Endothelial cell of umbilical vein (primary cell): Measurements from ENCODE around the gene EDEM1. TPM values are rescaled to one million over a fixed set of nuclear protein-coding genes. Genes with fewer than 3 reads are reported as not detected.
"Not testable (repeated sequence)": the region's sequence is repeated elsewhere in the genome, so short reads cannot be mapped to it uniquely, and the experiment has no call there.

ENCODE experiments used
- BruUV-seq: library from RNA; stranded (reverse); fragments of 400-500 nt; replicated peaks from 2 replicates; lab custom pipeline; 2021; lab: Mats Ljungman, UMichigan
- CTCF ChIA-PET: fragments of 300-600, 350-600 bp; sonication (Branson Sonifier 250); formaldehyde crosslinking; loops from one replicate; lab custom pipeline; 2021; ENCODE audit warnings: antibody characterized with exemption, inconsistent platforms; lab: Charles Lee
- POLR2A ChIA-PET: fragments of 300-600, 350-600 bp; sonication (Branson Sonifier 250); formaldehyde crosslinking; loops from one replicate; lab custom pipeline; 2021; ENCODE audit warnings: antibody characterized with exemption, inconsistent platforms; lab: Charles Lee
- DNase-seq: peaks from one replicate; pipeline ENCODE4 v3.0.0-alpha.2; 2011; ENCODE audit warnings: low read depth, low spot score
- FAIRE-seq: peaks from 2 replicates; lab custom pipeline; 2011; peaks lifted over from hg19 to GRCh38; lab: Jason Lieb, UNC
- H2AFZ ChIP-seq: 2 replicates; pipeline ENCODE4 v1.6.0; 2012; ENCODE audit warnings: low read depth, low read length, control low read depth, inconsistent platforms
- H3K27ac ChIP-seq: 2 replicates; pipeline ENCODE4 v1.5.1; 2011; ENCODE audit warnings: low read depth, mild to moderate bottlenecking, control low read depth, low read length, moderate library complexity; ENCODE audit not compliant: insufficient read depth
- H3K27me3 ChIP-seq, 2 experiments: 2 replicates each; pipeline versions ENCODE4 v1.6.0 to v1.6.1; 2011; ENCODE audit warnings: low read length in 2 of 2, mixed read lengths in 1 of 2; ENCODE audit not compliant: control insufficient read depth in 2 of 2, insufficient read depth in 2 of 2
- H3K36me3 ChIP-seq, 2 experiments: 2 replicates in 1 of 2; 3 replicates in 1 of 2; pipeline ENCODE4 v1.5.1; 2011; ENCODE audit warnings: low read length in 2 of 2, mild to moderate bottlenecking in 1 of 2, moderate library complexity in 1 of 2; ENCODE audit not compliant: control insufficient read depth in 2 of 2, insufficient read depth in 2 of 2; ENCODE audit errors: extremely low read depth in 1 of 2
- H3K4me1 ChIP-seq: 3 replicates; pipeline ENCODE4 v1.5.1; 2011; ENCODE audit warnings: mild to moderate bottlenecking, low read length; ENCODE audit not compliant: control insufficient read depth, insufficient read depth; ENCODE audit errors: extremely low read depth
- H3K4me2 ChIP-seq: 2 replicates; pipeline ENCODE4 v1.6.1; 2011; ENCODE audit warnings: low read length, control low read depth, mixed read lengths; ENCODE audit not compliant: insufficient read depth
- H3K4me3 ChIP-seq, 3 experiments: fragments of 200-600 bp in 1 of 3; sonication (generic), shearing (Covaris generic) in 1 of 3; replicated peaks in 1 of 3; 2 replicates each; pipeline ENCODE4 v1.5.1; 2011 to 2016; ENCODE audit warnings: control low read depth in 3 of 3, low read length in 3 of 3, mild to moderate bottlenecking in 2 of 3, inconsistent platforms in 1 of 3, low read depth in 1 of 3, moderate library complexity in 1 of 3; ENCODE audit not compliant: insufficient read depth in 1 of 3
- H3K79me2 ChIP-seq: 2 replicates; pipeline ENCODE4 v1.6.0; 2012; ENCODE audit warnings: low read length, inconsistent platforms; ENCODE audit not compliant: control insufficient read depth, insufficient read depth
- H3K9ac ChIP-seq: replicated peaks from 2 replicates; pipeline ENCODE3; 2011; ENCODE audit warnings: low read length, control low read depth; ENCODE audit not compliant: insufficient read depth; ENCODE audit errors: extremely low read depth
- H3K9me1 ChIP-seq: replicated peaks from 3 replicates; pipeline ENCODE4 v1.6.0; 2011; ENCODE audit warnings: mild to moderate bottlenecking, low read length; ENCODE audit not compliant: control insufficient read depth, insufficient read depth; ENCODE audit errors: extremely low read depth
- H3K9me3 ChIP-seq: replicated peaks from 2 replicates; pipeline ENCODE4 v1.5.1; 2012; ENCODE audit warnings: low read length, inconsistent platforms; ENCODE audit not compliant: control insufficient read depth, insufficient read depth
- H4K20me1 ChIP-seq: replicated peaks from 2 replicates; pipeline ENCODE3; 2011; ENCODE audit warnings: mild to moderate bottlenecking, low read length; ENCODE audit not compliant: control insufficient read depth, insufficient read depth; ENCODE audit errors: extremely low read depth
- EZH2 ChIP-seq: IDR thresholded peaks from 2 replicates; pipeline ENCODE4 v1.6.1; 2012; ENCODE audit warnings: borderline replicate concordance, low read depth, mild to moderate bottlenecking, moderate library complexity, low read length, inconsistent platforms; ENCODE audit not compliant: severe bottlenecking
- FOS ChIP-seq: IDR thresholded peaks from 2 replicates; pipeline ENCODE4 v1.6.1; 2011; ENCODE audit warnings: mild to moderate bottlenecking, low read length, moderate library complexity, borderline replicate concordance; ENCODE audit not compliant: insufficient read depth
- GATA2 ChIP-seq: IDR thresholded peaks from 2 replicates; pipeline ENCODE4 v1.7.0; 2011; ENCODE audit warnings: low read depth, mild to moderate bottlenecking, moderate library complexity, mixed read lengths, low read length; ENCODE audit not compliant: insufficient read length, insufficient read depth
- JUN ChIP-seq: IDR thresholded peaks from 2 replicates; pipeline ENCODE4 v1.6.1; 2011; ENCODE audit warnings: borderline replicate concordance, low read depth; ENCODE audit not compliant: insufficient read length, insufficient read depth
- POLR2A ChIP-seq: IDR thresholded peaks from 2 replicates; pipeline ENCODE4 v1.6.1; 2012; ENCODE audit warnings: low read depth, mild to moderate bottlenecking, control low read depth, low read length
- POLR2AphosphoS5 ChIP-seq: IDR thresholded peaks from 2 replicates; pipeline ENCODE4 v1.6.1; 2012; ENCODE audit warnings: low read depth, mild to moderate bottlenecking, control low read depth, low read length, moderate library complexity; ENCODE audit not compliant: insufficient read depth
- dilution Hi-C: fragments of 300-500 bp; cut with MboI; formaldehyde crosslinking; loops from one replicate; pipeline ENCODE4 v1.15.0; 2019; ENCODE audit warnings: low sequenced_read_pairs; ENCODE audit not compliant: extremely low pct_ligation_motif_present
- intact Hi-C: fragments of 100-400 bp; cut with micrococcal nuclease; formaldehyde crosslinking; loops from one replicate; pipeline ENCODE4 v1.10.0; 2022
- polyA plus RNA-seq, 4 experiments: library from polyadenylated mRNA; depleted of rRNA in 3 of 4; stranded (reverse) in 3 of 4; unstranded in 1 of 4; fragments of >200 nt; gene quantifications; 2 replicates each; pipeline versions ENCODE4 v1.2.1 to v1.2.3, GENCODE V29; 2011 to 2012; ENCODE audit warnings: missing spikeins in 1 of 4
- total RNA-seq: library from RNA; stranded (reverse); gene quantifications from 2 replicates; pipeline ENCODE4 v1.2.3, GENCODE V29; 2021

EDEM1 gene
- total and polyA plus RNA-seq, 2 donors (not counting 3 experiments of a cell fraction or from before 2014, with no cell fraction given): 19.4 to 61.1 TPM

- FAIRE-seq, CTCF ChIA-PET: not testable (repeated sequence)
Measured at GRCh38 chr3:5147152-5147551, 40.4 kb upstream of the EDEM1 start.

GRCh38 chr3:5149306-5149880, 38.1 kb upstream of the EDEM1 start:
- no peak for TF ChIP-seq FOS
- TF ChIP-seq GATA2: no peak
- TF ChIP-seq POLR2AphosphoS5: no peak
- no peak for TF ChIP-seq EZH2
- TF ChIP-seq POLR2A: no peak
- TF ChIP-seq JUN: no peak
- DNase-seq (no peak), FAIRE-seq (no peak)
- Histone ChIP-seq H3K27ac (no peak overlapping the region), H3K27me3 (no peaks in the 10 kb centered on the region), H3K79me2 (peaks cover 94% of the 10 kb centered on the region), H3K9ac (no peak overlapping the region), H3K9me3 (no peaks in the 10 kb centered on the region), H3K9me1 (no peaks in the 10 kb centered on the region), H4K20me1 (peaks cover 6% of the 10 kb centered on the region), H2AFZ (no peak overlapping the region), H3K4me1 (no peaks in the 10 kb centered on the region), H3K36me3 (no peaks in the 10 kb centered on the region), H3K4me3 (no peak overlapping the region), H3K4me2 (no peak overlapping the region)
- ChIA-PET CTCF (interaction anchor here (0.9 kb wide), 1 partner anchor 47 kb away, joined by 3 read pairs; no protein-coding TSS in a partner anchor), POLR2A (no interaction called here)
- no TSS peak for BruUV-seq
- dilution Hi-C loops: no loop called here
- intact Hi-C loops: no loop called here

More at GRCh38 chr3:5147152-5147551, 40.4 kb upstream of the EDEM1 start:
- H3K4me3 ChIP-seq, H3K4me2 ChIP-seq, H3K9ac ChIP-seq, H3K36me3 ChIP-seq, H3K27me3 ChIP-seq, BruUV-seq, dilution Hi-C loops, H3K27ac ChIP-seq, DNase-seq, H3K9me3 ChIP-seq, intact Hi-C loops, H3K9me1 ChIP-seq, H4K20me1 ChIP-seq, H2AFZ ChIP-seq, POLR2A ChIA-PET, H3K4me1 ChIP-seq: not testable (repeated sequence)
- H3K79me2 ChIP-seq: peaks cover 94% of the 10 kb centered on the region
